GM12892 (cell line): ENCODE measurements around the gene GIN1.
"Not testable (repeated sequence)": the region's sequence is repeated elsewhere in the genome, so short reads cannot be mapped to it uniquely, and the experiment has no call there.

Source experiments
- POLR2A ChIP-seq: IDR thresholded peaks from 2 replicates; pipeline ENCODE4 v1.6.1; 2011; ENCODE audit warnings: low read depth, low read length, control low read depth
- POLR2AphosphoS5 ChIP-seq: IDR thresholded peaks from 2 replicates; pipeline ENCODE4 v1.6.1; 2011; ENCODE audit warnings: low read depth, low read length, control low read depth
- TAF1 ChIP-seq: IDR thresholded peaks from 2 replicates; pipeline ENCODE4 v1.6.1; 2011; ENCODE audit warnings: low read depth, mild to moderate bottlenecking, control low read depth, low read length, borderline replicate concordance

- not testable (repeated sequence) for TF ChIP-seq POLR2A, POLR2AphosphoS5, TAF1
Measured at GRCh38 chr5:103046706-103047105, 73.2 kb downstream of the GIN1 start.
